HEK293 (cell line): ENCODE data around the gene UBA3.

Source experiments
- CTCF ChIA-PET: fragments of 350-600 bp; formaldehyde crosslinking; extraction: SDS; loops from one replicate; lab custom pipeline; 2021; ENCODE audit warnings: antibody characterized with exemption; lab: Yijun Ruan, JAX
- POLR2A ChIA-PET: fragments of 300-600 bp; formaldehyde crosslinking; extraction: SDS; loops from one replicate; lab custom pipeline; 2020; ENCODE audit warnings: antibody characterized with exemption, inconsistent platforms; lab: Yijun Ruan, JAX
- H3K27ac ChIP-seq: fragments of 200-500 bp; sonication (Bioruptor generic); 2 replicates; pipeline ENCODE4 v1.5.1; 2014; ENCODE audit warnings: low read depth, low read length, control low read depth, inconsistent platforms; ENCODE audit errors: extremely low read depth
- H3K36me3 ChIP-seq, 2 experiments: fragments of 200-500 bp in 1 of 2; sonication (Bioruptor generic) in 1 of 2; 1 replicate in 1 of 2; 2 replicates in 1 of 2; pipeline ENCODE4 v1.5.1; 2014 to 2017; ENCODE audit warnings: inconsistent platforms in 2 of 2, low read length in 2 of 2; ENCODE audit not compliant: control insufficient read depth in 2 of 2, insufficient read depth in 1 of 2
- H3K4me1 ChIP-seq: fragments of 200-500 bp; sonication (Bioruptor generic); 2 replicates; pipeline ENCODE4 v1.5.1; 2014; ENCODE audit warnings: mild to moderate bottlenecking, low read length, inconsistent platforms; ENCODE audit not compliant: control insufficient read depth, insufficient read depth
- H3K4me3 ChIP-seq: 2 replicates; pipeline ENCODE4 v1.5.1; 2011; ENCODE audit warnings: low read depth, mild to moderate bottlenecking, control low read depth, low read length, moderate library complexity
- H3K9me3 ChIP-seq: fragments of 200-500 bp; sonication (Bioruptor generic); 2 replicates; pipeline ENCODE4 v1.5.1; 2014; ENCODE audit warnings: low read depth, low read length, inconsistent platforms; ENCODE audit not compliant: control insufficient read depth, insufficient read depth
- BCL11A ChIP-seq: fragments of 450-650 bp; formaldehyde crosslinking; IDR thresholded peaks from 2 replicates; pipeline ENCODE4 v1.5.1; 2016; ENCODE audit warnings: low read depth, missing biosample characterization, missing genetic modification characterization
- CTCF ChIP-seq: fragments of 450-650 bp; formaldehyde crosslinking; IDR thresholded peaks from 2 replicates; pipeline ENCODE4 v1.5.1; 2016; ENCODE audit warnings: missing biosample characterization, missing genetic modification characterization
- FEZF1 ChIP-seq: fragments of 450-650 bp; formaldehyde crosslinking; IDR thresholded peaks from 2 replicates; pipeline ENCODE4 v1.5.1; 2016; ENCODE audit warnings: missing biosample characterization, missing genetic modification characterization
- GLIS1 ChIP-seq: fragments of 450-650 bp; formaldehyde crosslinking; IDR thresholded peaks from 2 replicates; pipeline ENCODE4 v1.5.1; 2016; ENCODE audit warnings: missing biosample characterization, missing genetic modification characterization
- IKZF3 ChIP-seq: fragments of 450-650 bp; IDR thresholded peaks from 2 replicates; pipeline ENCODE4 v1.5.0; 2018; ENCODE audit warnings: missing biosample characterization, mild to moderate bottlenecking, missing genetic modification characterization, moderate library complexity
- KLF1 ChIP-seq: fragments of 450-650 bp; formaldehyde crosslinking; IDR thresholded peaks from 2 replicates; pipeline ENCODE4 v1.5.1; 2016; ENCODE audit warnings: missing biosample characterization, missing genetic modification characterization
- PRDM1 ChIP-seq: fragments of 450-650 bp; formaldehyde crosslinking; IDR thresholded peaks from 2 replicates; pipeline ENCODE4; 2016; ENCODE audit warnings: missing biosample characterization, missing genetic modification characterization
- PRDM2 ChIP-seq: fragments of 450-650 bp; formaldehyde crosslinking; IDR thresholded peaks from 2 replicates; pipeline ENCODE4 v1.5.1; 2016; ENCODE audit warnings: missing biosample characterization, missing genetic modification characterization, borderline replicate concordance
- ZNF140 ChIP-seq: fragments of 450-650 bp; formaldehyde crosslinking; IDR thresholded peaks from 2 replicates; pipeline ENCODE4 v1.5.1; 2016; ENCODE audit warnings: missing biosample characterization, missing genetic modification characterization
- ZNF274 ChIP-seq, 2 experiments: fragments of 200-500 bp in 1 of 2; fragments of 450-650 bp in 1 of 2; sonication (Bioruptor generic) in 1 of 2; formaldehyde crosslinking in 1 of 2; IDR thresholded peaks; 2 replicates each; pipeline versions ENCODE4 v1.5.1 to v1.6.1; 2014 to 2016; ENCODE audit warnings: borderline replicate concordance in 1 of 2, inconsistent platforms in 1 of 2, low read length in 1 of 2, missing biosample characterization in 1 of 2, missing genetic modification characterization in 1 of 2
- ZNF473 ChIP-seq: fragments of 450-650 bp; formaldehyde crosslinking; IDR thresholded peaks from 2 replicates; pipeline ENCODE4 v1.5.1; 2017; ENCODE audit warnings: missing biosample characterization, missing genetic modification characterization
- ZNF518A ChIP-seq: fragments of 450-650 bp; formaldehyde crosslinking; conservative IDR thresholded peaks from 2 replicates; pipeline ENCODE4 v1.5.1; 2016; ENCODE audit warnings: low read depth, missing biosample characterization, missing genetic modification characterization
- ZNF544 ChIP-seq: fragments of 450-650 bp; formaldehyde crosslinking; IDR thresholded peaks from 2 replicates; pipeline ENCODE4 v1.5.0; 2017; ENCODE audit warnings: missing biosample characterization, missing genetic modification characterization
- ZNF558 ChIP-seq: fragments of 450-650 bp; formaldehyde crosslinking; IDR thresholded peaks from 2 replicates; pipeline ENCODE4 v1.5.1; 2016; ENCODE audit warnings: missing biosample characterization, missing genetic modification characterization

UBA3 gene

GRCh38 chr3:69020424-69020823 lies 59.7 kb downstream of the UBA3 start (continued):
- no peak for TF ChIP-seq PRDM2

GRCh38 chr3:69016901-69017300 lies 63.3 kb downstream of the UBA3 start:
- H3K27ac ChIP-seq = no peak overlapping the region
- H3K9me3 ChIP-seq = no peaks in the 10 kb centered on the region
- POLR2A ChIA-PET = interaction anchor here (0.6 kb wide), 1 partner anchor 26 kb away, joined by 4 read pairs; no protein-coding TSS in a partner anchor
- CTCF ChIA-PET = interaction anchor here (0.8 kb wide), 1 partner anchor 145 kb away, joined by 4 read pairs; no protein-coding TSS in a partner anchor
- H3K4me3 ChIP-seq = no peak overlapping the region
- H3K36me3 ChIP-seq = peaks cover 0 to 22% of the 10 kb centered on the region in 2 experiments
- TF ChIP-seq IKZF3 (tag by site-specific recombination) = no peak
- TF ChIP-seq FEZF1 (tag by site-specific recombination) = no peak
- no peak for TF ChIP-seq PRDM1 (tag by site-specific recombination)
- TF ChIP-seq ZNF518A (tag by site-specific recombination) = no peak
- no peak for TF ChIP-seq ZNF473
- no peak for TF ChIP-seq ZNF558 (tag by site-specific recombination)
- TF ChIP-seq BCL11A (tag by site-specific recombination) = no peak
- no peak for TF ChIP-seq ZNF140 (tag by site-specific recombination)
- TF ChIP-seq CTCF (tag by site-specific recombination) = no peak
- TF ChIP-seq ZNF544 (tag by site-specific recombination) = no peak
- TF ChIP-seq KLF1 (tag by site-specific recombination) = no peak
- TF ChIP-seq ZNF274 (IDR thresholded peaks at IDR 0.05; ENCODE audit: low read length) = no peak
- no peak for TF ChIP-seq ZNF274 (tag by site-specific recombination; IDR thresholded peaks at IDR 0.05; ENCODE audit: borderline replicate concordance)
- no peak for TF ChIP-seq GLIS1
- H3K4me1 ChIP-seq = no peaks in the 10 kb centered on the region
